CD4-positive, alpha-beta T cell treated with Interleukin-17A for 1 hour (primary cell): ENCODE results near the gene KAZN.

Experiments used
- DNase-seq: peaks from one replicate; pipeline ENCODE4 v3.0.0-alpha.2; 2020

Gene KAZN

GRCh38 chr1:14648896-14649855 lies 50.7 kb downstream of the KAZN start:
- no peak for DNase-seq

- DNase-seq: no peak
These were observed 51.5 kb downstream of the KAZN start for GRCh38 chr1:14649976-14650375.

GRCh38 chr1:14650951-14651350 lies 52.5 kb downstream of the KAZN start:
- DNase-seq: no peak

GRCh38 chr1:14652840-14653239 lies 54.4 kb downstream of the KAZN start:
- no peak for DNase-seq

- DNase-seq: no peak
These were observed 55.0 kb downstream of the KAZN start for GRCh38 chr1:14653461-14653960.

- no peak for DNase-seq
These were observed 56.1 kb downstream of the KAZN start for GRCh38 chr1:14654554-14654953.

- DNase-seq: no peak
These were observed 56.9 kb downstream of the KAZN start for GRCh38 chr1:14655385-14655784.

- DNase-seq: no peak
These were observed 58.0 kb downstream of the KAZN start for GRCh38 chr1:14656384-14656937.

GRCh38 chr1:14658642-14659041 lies 60.2 kb downstream of the KAZN start:
- DNase-seq: no peak

GRCh38 chr1:14659913-14660312 lies 61.4 kb downstream of the KAZN start:
- DNase-seq: no peak

GRCh38 chr1:14660801-14661200 lies 62.3 kb downstream of the KAZN start:
- no peak for DNase-seq

- no peak for DNase-seq
These were observed 62.7 kb downstream of the KAZN start for GRCh38 chr1:14661222-14661621.

- no peak for DNase-seq
These were observed 63.6 kb downstream of the KAZN start for GRCh38 chr1:14662116-14662515.

GRCh38 chr1:14663773-14664172 lies 65.3 kb downstream of the KAZN start:
- no peak for DNase-seq

- no peak for DNase-seq
These were observed 67.9 kb downstream of the KAZN start for GRCh38 chr1:14666373-14666772.

- DNase-seq: no peak
These were observed 68.6 kb downstream of the KAZN start for GRCh38 chr1:14666962-14667650.

GRCh38 chr1:14667651-14667984 lies 69.1 kb downstream of the KAZN start:
- no peak for DNase-seq

GRCh38 chr1:14668538-14668937 lies 70.1 kb downstream of the KAZN start:
- DNase-seq: no peak

- no peak for DNase-seq
These were observed 73.5 kb downstream of the KAZN start for GRCh38 chr1:14672005-14672404.

GRCh38 chr1:14674030-14674429 lies 75.5 kb downstream of the KAZN start:
- DNase-seq: no peak

- DNase-seq: no peak
These were observed 77.9 kb downstream of the KAZN start for GRCh38 chr1:14676400-14676799.

- no peak for DNase-seq
These were observed 78.9 kb downstream of the KAZN start for GRCh38 chr1:14677292-14677971.

GRCh38 chr1:14678011-14678638 lies 79.6 kb downstream of the KAZN start:
- no peak for DNase-seq
